ENCODE measurements around the gene NACC2.
"Not testable (repeated sequence)": the region's sequence is repeated elsewhere in the genome, so short reads cannot be mapped to it uniquely, and the experiment has no call there.

NACC2 gene

DNA sequence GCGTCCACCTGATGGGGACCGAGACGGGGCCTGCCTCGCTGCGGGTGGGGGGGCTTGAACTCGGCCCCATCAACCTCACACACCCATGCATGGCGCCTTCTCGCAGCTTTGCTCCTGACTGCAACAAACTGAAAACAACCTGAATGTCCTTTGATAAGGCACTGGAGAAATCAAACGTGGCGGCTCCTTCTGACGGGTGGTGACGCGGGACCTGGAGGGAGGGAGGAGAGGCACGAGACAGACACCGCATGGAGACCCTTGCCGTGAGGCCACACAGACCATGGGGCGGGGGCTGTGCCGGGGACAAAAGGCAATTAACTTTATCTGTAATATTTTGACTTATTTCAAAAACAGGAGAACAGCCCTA lies 48.6 kb downstream of the NACC2 start:
- DNase-seq (ENCODE audit: low read depth in 2 of 2): no peak

DNA sequence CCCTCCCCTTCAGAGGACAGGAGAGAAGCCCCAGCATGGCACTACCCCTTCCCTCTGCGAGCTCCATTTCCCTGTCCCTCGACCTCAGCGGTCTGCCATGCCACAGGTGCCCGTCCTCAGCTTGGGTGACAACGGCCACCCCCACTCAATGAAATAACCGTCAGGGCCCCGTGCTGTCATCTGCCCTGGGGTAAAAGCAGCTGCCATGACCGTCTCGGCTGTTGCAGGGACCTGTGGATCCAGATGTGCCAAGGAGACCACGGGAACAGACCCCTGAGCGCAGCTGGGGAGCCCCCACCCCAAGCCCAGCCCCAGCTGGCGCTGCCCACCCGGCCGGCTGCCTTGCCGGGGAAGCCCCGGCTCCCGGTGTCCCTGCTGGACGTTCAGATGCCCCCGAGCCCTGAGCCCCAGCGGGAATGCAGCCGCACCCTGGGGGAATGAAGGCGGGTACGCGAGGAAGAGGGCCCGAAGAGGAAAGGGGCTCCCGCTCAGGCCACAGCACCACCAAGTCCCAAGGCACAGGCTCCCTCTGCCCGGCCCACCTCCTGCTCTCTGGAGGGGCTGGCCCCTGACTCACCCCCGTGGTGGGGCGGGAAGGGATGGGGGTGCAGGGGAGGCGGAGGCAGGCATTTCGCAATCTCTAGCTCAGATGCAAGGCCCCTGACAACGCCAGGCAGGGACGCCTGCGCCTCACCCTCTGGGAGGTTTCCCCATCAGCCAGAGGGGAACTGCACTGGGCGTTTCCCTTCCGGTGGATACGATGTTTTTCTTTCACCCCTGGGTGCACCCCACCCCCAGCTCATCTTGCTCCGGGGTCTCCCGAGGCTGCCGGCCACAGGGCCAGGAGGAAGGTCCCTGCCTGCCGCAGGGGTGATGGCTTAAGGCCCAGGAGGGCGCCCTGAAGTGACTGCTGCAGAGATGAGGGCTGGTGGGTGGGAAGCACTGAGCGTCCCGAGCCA lies 49.2 kb downstream of the NACC2 start:
- no peak for DNase-seq (ENCODE audit: low read depth in 2 of 2)

DNA sequence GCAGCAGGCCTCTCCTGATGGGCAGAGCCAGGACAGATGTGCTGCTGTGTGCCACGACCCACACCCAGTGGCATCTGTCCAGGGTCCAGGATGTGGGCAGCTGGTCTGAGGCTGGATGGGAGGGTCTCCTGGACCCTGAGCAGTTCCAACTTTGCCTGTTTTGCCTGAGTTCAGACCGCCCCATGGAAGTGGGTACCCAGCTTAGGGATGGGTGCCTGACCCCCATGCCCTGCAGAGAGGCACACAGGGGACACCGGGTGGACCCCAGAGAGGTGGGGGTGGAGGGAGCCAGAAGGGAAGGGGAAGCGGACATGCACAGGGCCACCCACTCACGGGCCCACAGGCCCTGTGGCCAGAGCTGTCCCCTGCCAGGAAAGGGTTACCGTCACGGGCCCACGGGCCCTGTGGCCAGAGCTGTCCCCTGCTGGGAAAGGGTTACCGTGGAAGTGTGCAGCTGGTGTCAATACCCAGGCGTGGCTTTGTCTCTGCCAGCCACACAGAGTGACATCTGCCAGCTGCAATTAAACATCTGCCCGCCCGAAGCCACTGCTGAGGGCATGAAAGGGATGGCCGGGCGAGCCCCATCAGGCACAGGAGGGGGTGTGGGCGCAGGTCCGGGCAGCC lies 50.0 kb downstream of the NACC2 start:
- no peak for DNase-seq (ENCODE audit: low read depth in 2 of 2)

DNA sequence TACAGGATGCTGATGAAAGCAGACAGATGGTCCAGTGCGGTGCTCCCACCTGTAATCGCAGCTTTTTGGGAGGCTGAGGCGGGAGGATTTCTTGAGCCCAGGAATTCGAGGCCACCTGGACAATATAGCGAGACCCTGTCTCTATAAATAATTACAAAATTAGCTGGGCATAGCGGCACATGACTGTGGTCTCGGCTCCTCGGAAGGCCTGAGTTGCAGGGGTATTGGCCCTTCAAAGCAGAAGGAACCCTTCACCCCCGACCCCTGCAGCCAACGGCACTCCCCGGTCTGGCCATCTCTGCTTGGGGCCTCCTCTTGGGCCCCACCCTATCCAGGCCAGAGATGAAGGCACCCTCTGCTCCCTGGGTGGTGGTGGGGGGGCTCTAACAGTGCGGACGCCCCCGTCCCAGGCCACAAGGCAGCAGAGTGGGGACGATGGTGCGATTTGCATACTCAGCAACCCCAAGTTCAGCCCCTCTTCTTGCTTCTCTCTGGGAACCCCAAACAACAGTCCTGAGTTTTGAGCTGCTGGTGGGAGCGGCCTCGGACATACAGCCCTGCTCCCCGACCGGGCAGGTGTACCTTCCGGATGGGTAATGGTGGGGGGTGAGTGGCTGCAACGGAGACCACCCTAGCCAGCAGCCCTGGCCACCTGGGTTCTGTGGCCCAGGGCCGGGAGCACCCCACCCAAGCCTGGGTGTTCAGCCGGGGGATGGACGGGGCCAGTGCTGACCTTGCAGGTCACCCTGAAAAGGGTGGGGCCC lies 50.7 kb downstream of the NACC2 start:
- no peak for DNase-seq (ENCODE audit: low read depth in 2 of 2)

DNA sequence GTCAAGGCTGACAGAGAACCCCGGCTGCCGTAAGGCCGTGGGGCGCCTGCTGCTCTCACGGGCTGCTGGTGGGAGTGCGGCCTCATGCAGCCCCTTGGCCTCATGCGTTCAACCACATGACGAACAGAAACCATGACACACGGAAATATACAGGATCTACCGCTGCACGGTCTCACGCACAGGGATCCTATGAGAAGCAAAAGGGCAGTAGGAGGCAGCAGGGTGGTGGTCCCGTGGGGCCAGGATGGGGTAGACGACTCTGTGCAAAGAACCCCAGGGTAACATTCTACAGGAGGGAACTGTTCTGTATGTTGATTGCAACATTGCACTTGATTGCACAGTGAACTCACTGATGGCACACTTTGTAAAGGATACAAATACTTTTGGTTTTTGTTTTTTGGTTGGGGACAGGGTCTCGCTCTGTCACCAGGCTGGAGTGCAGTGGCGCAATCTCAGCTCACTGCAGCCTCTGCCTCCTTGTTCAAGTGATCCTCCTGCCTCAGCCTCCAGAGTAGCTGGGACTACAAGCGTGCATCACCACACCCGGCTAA lies 51.6 kb downstream of the NACC2 start:
- no peak for DNase-seq (ENCODE audit: low read depth in 2 of 2)

DNA sequence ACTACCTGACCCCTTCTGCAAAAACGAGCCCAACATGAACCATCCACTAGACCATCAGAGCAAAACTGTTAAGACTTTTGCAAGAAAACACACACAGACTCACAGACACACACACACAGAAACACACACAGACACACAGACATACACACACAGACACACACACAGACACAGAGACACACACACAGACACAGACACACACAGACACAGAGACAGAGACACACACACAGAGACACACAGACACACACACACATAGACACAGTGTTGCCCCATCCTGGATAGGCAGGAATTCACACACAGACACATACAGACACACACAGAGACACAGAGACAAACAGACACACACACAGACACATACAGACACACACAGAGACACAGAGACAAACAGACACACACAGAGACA lies 52.5 kb downstream of the NACC2 start:
- no peak for DNase-seq (ENCODE audit: low read depth in 2 of 2)

DNA sequence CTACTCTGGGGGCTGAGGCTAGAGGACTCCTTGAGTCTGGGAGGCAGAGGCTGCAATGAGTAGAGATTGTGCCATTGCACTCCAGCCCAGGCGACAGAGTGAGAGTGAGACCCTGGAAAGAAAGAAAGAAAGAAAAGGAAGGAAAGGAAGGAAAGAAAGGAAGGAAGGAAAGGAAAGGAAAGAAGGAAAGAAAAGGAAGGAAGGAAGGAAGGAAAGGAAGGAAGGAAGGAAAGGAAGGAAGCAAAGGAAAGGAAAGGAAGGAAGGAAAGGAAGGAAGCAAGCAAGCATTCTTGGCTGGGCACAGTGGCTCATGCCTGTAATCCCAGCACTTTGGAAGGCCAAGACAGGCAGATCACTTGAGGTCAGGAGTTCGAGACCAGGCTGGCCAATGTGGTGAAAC lies 54.2 kb downstream of the NACC2 start:
- DNase-seq (ENCODE audit: low read depth in 2 of 2): not testable (repeated sequence)

DNA sequence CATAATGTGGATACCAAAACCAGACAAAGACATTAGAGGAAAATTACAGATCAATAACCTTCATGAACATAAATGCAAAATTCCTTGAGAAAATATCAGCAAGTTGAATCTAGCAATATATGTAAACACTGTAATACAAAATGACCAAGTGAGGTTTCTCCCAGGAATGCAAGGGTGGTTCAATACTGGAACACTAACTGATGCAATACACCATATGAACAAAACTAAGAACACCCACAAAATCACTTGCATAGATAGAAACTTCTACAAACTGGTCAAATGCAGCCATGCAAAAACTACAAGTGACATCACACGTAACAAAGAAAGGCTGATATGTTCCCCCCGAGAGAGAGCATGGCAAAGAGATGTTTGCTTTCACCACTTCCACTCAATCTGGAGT lies 55.6 kb downstream of the NACC2 start:
- DNase-seq (ENCODE audit: low read depth in 2 of 2): no peak

DNA sequence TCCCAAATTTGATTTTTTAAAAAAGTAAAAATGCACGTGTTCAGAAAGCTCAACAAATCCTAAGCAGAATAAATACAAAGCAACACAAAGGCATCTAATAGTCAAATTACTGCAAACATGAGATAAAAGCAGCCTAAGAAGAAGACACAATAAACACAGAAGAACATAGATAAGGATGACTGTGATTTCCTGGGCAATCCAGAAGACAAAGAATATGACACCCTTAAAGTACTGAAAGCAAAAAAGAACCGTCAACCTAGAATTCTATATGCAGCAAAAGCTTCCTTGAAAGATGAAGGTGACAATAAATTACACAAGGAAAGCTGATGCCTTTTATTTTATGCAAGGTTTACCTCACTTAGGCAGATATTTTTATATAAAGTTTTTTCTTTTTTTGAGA lies 58.2 kb downstream of the NACC2 start:
- DNase-seq (ENCODE audit: low read depth in 2 of 2): no peak

DNA sequence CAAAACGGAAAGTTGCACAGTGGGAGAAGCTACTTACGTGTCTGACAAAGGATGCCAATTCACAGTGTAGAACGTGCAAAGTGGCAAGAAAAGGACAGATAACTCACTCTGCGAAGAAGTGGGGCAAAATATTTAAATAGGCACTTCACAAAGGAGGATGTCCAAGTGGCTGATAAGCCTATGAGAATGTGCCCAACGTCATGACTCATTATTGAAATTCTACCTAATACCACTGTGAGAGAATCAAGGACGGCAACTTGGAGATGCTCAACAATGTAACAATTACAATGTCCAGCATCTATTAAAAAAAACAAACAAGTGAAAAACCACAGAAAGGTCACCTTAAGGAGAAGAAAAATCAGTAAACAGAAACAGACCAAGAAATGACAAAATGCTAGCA lies 59.0 kb downstream of the NACC2 start:
- DNase-seq (ENCODE audit: low read depth in 2 of 2): no peak

DNA sequence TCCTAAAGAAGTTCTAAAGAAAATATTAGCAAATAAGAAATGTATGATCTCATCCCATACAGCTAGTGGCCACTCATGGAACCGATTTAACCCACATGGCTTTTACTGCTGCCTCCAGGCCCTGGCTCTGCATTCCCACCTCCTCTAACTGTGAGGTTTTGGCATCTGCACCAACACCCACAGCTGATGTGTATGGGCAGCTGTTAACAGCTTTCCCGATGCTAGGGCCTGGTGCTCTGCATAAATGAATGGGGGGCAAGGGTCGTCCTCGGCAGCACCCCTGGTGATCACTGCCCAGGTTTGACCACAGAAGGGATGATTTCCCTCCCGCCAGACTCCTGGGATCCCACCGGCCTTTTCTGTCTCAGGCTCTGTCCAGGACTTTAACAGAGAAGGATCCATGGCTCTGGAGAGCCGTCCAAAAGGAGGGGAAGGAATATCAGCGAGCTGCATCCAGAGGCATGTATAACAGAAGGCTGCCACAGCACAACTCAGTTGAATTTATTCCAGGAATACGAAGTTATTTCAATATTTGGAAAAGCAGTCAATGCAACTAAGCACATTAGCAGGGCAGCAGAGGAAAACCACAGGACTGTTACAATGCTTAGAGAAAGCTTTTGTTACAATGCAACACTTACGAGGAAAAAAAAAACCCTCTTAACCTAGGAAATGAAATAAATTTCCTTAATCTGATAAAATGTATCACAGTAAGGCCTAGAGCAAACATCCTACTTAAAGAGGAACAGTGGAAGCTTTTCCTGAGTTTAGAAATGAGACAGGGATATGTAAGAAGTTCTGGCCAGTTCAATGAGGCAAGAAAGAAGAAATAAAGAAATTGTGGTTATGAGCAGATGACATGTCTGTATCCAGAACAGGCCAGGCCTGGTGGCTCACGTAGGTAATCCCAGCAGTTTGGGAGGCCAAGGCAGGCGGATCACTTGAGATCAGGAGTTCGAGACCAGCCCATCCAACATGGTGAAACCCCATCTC lies 63.1 kb downstream of the NACC2 start:
- no peak for DNase-seq (ENCODE audit: low read depth in 2 of 2)

DNA sequence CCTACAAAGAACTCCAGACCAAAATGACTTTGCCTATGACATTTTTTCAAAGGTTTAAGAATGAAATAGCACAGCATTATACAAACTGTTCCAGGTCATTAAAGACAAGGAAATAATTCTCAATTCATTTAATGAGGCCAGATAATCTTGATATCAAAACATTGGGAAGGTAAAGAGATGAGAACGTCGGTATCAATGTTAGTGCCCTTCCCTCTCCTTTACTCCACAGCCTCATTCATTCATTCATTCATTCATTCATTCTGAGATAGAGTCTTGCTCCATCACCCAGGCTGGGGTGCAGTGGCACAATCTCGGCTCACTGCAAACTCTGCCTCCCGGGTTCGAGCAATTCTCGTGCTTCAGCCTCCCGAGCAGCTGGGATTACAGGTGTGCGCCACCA lies 64.0 kb downstream of the NACC2 start:
- no peak for DNase-seq (ENCODE audit: low read depth in 2 of 2)

DNA sequence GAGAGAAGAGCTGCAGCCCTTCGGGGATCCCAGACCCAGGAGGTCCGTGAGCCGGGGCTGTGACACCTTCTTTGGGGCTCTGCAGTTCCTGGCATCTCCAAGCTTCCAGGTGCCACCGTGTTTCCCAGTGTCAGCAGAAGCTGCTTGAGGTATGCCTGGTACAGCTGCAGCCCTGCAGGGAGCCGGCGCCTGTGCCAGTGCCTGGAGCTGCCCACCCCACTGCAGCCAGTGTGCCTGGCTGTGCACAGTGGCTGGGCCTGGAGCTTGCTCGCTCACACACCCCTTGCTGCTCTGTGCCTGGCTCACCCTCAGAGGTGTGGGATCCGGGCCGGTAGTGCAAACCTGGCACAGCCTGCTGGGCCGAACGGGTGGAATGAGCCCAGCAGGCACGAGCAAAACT lies 65.5 kb downstream of the NACC2 start:
- no peak for DNase-seq (ENCODE audit: low read depth in 2 of 2)

DNA sequence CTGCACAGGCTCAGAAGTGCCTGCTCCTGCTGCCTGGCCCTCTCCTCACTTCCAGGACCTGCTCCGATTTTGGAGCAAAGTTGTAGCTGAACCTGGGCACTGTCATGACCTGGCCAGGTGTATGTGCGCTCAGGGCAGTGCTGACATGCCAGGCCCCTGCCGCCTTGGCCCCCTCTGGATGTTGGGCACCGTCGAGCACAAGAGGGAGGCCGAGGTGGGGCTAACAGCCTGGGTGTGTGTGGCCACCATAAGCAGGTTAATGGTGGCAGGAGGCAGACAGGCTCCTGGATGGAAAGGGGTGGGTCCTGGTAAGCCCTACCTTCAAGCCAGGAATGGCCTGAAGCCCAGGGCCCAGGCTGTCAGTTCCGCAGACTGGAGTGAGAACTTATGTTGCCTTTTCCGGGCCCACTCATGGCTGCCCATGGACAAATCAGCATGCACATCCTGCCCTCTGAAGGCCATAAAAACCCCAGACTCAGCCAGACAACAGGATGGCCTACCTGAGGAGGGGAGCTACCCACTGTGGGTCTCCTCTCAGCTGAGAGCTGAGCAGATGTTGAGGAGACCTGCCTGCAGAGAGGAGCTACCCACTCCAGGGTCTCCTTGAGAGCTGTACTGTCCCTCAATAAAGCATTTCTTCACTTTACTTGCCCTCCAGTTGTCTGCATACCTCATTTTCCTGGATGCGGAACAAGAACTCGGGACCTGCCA lies 66.2 kb downstream of the NACC2 start:
- DNase-seq (ENCODE audit: low read depth in 2 of 2): no peak

DNA sequence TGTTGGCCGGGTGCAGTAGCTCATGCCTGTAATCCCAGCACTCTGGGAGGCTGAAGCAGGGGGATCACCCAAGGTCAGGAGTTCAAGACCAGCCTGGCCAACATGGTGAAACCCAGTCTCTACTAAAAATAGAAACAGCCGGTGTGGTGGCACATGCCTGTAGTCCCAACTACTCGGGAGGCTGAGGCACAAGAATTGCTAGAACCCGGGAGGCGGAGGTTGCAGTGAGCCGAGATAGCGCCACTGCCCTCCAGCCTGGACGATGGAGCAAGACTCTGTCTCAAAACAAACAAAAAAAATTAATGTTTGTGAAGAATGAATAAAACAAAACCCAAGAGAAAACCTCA lies 68.2 kb downstream of the NACC2 start:
- not testable (repeated sequence) for DNase-seq (ENCODE audit: low read depth in 2 of 2)

DNA sequence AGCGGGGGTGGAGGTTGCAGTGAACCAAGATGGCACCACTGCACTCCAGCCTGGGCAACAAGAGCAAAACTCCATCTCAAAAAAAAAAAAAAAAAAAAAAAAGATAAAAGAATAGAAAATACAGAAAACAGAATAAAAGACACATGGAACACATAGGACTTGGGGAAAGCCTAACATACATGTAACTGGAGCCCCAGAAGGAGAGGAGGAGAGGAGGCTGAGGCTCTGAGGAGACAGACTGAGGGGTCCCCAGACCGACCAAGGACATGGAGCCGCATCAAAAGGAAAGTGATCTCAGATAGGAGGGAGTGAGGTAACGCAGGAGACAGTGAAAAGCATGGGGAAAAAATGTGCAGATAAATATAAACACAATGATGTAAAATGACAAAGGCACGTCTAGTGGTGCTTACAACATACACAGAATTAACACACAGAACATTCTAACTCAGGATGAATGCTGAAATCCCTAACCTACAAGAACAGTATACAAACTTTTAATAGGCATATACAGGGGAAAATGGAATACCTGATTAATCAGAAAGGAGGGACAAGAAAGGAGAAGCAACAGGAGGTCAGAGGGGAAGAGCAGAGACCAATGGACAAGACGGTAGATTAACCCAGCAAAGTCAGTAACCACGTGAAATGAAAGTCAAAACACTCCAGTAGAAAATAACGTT lies 68.7 kb downstream of the NACC2 start:
- DNase-seq (ENCODE audit: low read depth in 2 of 2): no peak

DNA sequence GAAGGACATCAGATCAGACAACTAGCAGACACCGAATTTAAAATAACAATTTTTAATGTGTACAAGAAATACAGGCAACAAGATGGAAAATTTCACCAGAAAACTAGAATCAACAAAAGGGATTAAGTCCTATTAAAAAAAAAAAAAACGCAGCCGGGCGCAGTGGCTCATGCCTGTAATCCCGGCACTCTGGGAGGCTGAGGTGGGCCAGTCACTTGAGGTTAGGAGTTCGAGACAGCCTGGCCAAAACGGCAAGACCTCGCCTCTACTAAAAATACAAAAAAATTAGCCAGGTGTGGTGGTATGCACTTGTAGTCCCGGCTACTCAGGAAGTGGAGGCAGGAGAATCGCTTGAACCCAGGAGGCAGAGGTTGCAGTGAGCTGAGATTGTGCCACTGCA lies 69.6 kb downstream of the NACC2 start:
- no peak for DNase-seq (ENCODE audit: low read depth in 2 of 2)

DNA sequence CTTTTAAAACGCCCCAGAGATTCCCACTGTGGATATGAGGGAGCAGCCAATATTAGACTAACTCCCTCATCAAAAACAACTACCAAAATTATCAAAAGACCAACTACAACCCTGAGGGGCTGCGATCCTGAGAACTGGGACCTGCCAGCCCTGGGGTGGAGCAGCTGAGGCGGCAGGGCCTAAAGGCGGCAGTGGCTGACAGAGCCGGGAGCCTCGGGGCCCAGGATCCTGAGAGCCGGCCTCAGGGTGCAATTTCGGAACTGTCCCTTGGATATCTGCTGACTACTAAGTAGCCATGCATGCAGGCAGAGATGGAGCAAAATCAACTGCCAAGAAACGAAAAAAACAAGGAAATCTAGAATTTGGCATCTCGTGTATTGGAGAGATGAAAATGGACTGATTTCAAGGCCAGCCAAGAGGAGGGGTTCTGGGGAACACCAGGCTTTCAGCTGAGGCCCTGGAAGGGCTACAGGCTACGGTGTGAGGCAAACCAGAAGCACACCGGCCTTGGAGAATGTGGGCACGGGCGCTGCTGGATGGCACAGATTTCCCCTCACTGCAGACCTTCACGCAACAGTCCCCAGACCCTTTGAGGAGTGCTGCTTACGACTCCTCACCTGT lies 70.3 kb downstream of the NACC2 start:
- DNase-seq (ENCODE audit: low read depth in 2 of 2): no peak

DNA sequence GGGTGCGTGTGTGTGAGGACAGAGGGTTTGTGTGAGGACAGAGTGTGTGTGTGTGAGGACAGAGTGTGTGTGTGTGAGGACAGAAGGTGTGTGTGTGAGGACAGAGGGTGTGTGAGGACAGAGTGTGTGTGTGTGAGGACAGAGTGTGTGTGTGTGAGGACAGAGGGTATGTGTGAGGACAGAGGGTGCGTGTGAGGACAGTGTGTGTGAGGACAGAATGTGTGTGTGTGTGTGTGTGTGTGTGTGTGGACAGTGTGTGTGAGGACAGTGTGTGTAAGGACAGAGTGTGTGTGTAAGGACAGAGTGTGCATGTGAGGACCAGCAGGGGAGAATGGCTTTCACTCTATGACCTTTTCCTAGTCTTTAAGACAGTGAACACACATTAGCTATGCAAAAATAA lies 70.8 kb downstream of the NACC2 start:
- DNase-seq (ENCODE audit: low read depth in 2 of 2): no peak
